Renal cortical epithelial cell (primary cell): Measurements from ENCODE around the gene TDRD15. TPM values are rescaled to one million over a fixed set of nuclear protein-coding genes. Genes with fewer than 3 reads are reported as not detected.
"Not testable (repeated sequence)": the region's sequence is repeated elsewhere in the genome, so short reads cannot be mapped to it uniquely, and the experiment has no call there.

Experiments
- DNase-seq: peaks from one replicate; pipeline ENCODE4 v3.0.0-alpha.2; 2011; ENCODE audit warnings: low read depth
- total RNA-seq: library from RNA; depleted of rRNA; stranded (reverse); fragments of >200 nt; gene quantifications from 2 replicates; pipeline ENCODE4 v1.2.3, GENCODE V29; 2014

The TDRD15 gene
- not detected in 2 replicates for total RNA-seq

GRCh38 chr2:21123473-21124393, at the start of gene TDRD15:
TSS of gene TDRD15 (plus strand) at chr2:21123968. CDS start at chr2:21137468, 13,500 bp downstream.
- no peak for DNase-seq

GRCh38 chr2:21078296-21078695, 45.5 kb upstream of the TDRD15 start:
- DNase-seq: no peak

GRCh38 chr2:21083482-21083881, 40.3 kb upstream of the TDRD15 start:
- no peak for DNase-seq

- DNase-seq: no peak
Measured at GRCh38 chr2:21084401-21084800, 39.4 kb upstream of the TDRD15 start.

GRCh38 chr2:21092308-21092869, 31.4 kb upstream of the TDRD15 start:
- DNase-seq: no peak

GRCh38 chr2:21095178-21095577, 28.6 kb upstream of the TDRD15 start:
- DNase-seq: no peak

GRCh38 chr2:21095714-21096113, 28.1 kb upstream of the TDRD15 start:
- no peak for DNase-seq

- no peak for DNase-seq
Measured at GRCh38 chr2:21096458-21096857, 27.3 kb upstream of the TDRD15 start.

- no peak for DNase-seq
Measured at GRCh38 chr2:21097331-21097730, 26.4 kb upstream of the TDRD15 start.

GRCh38 chr2:21098294-21098693, 25.5 kb upstream of the TDRD15 start:
- no peak for DNase-seq

GRCh38 chr2:21099281-21099907, 24.4 kb upstream of the TDRD15 start:
- no peak for DNase-seq

GRCh38 chr2:21101514-21102155, 22.1 kb upstream of the TDRD15 start:
- not testable (repeated sequence) for DNase-seq

GRCh38 chr2:21102356-21102755, 21.4 kb upstream of the TDRD15 start:
- no peak for DNase-seq

GRCh38 chr2:21103274-21103891, 20.4 kb upstream of the TDRD15 start:
- DNase-seq: peak; percentile 25

- DNase-seq: no peak
Measured at GRCh38 chr2:21104030-21104660, 19.6 kb upstream of the TDRD15 start.

- no peak for DNase-seq
Measured at GRCh38 chr2:21111012-21111411, 12.8 kb upstream of the TDRD15 start.

- DNase-seq: no peak
Measured at GRCh38 chr2:21117688-21118087, 6.1 kb upstream of the TDRD15 start.

GRCh38 chr2:21118302-21118920, 5.4 kb upstream of the TDRD15 start:
- DNase-seq: peak; percentile 24

GRCh38 chr2:21131861-21132260, 8.1 kb downstream of the TDRD15 start:
- DNase-seq: no peak

- DNase-seq: no peak
Measured at GRCh38 chr2:21135585-21135984, 11.8 kb downstream of the TDRD15 start.

GRCh38 chr2:21142149-21142548, 18.4 kb downstream of the TDRD15 start:
- no peak for DNase-seq
